Endothelial cell of umbilical vein (primary cell): ENCODE data around the gene ZBTB17. TPM values are rescaled to one million over a fixed set of nuclear protein-coding genes. Genes with fewer than 3 reads are reported as not detected.

Experiments
- BruUV-seq: library from RNA; stranded (reverse); fragments of 400-500 nt; replicated peaks from 2 replicates; lab custom pipeline; 2021; lab: Mats Ljungman, UMichigan
- CTCF ChIA-PET: fragments of 300-600, 350-600 bp; sonication (Branson Sonifier 250); formaldehyde crosslinking; loops from one replicate; lab custom pipeline; 2021; ENCODE audit warnings: antibody characterized with exemption, inconsistent platforms; lab: Charles Lee
- POLR2A ChIA-PET: fragments of 300-600, 350-600 bp; sonication (Branson Sonifier 250); formaldehyde crosslinking; loops from one replicate; lab custom pipeline; 2021; ENCODE audit warnings: antibody characterized with exemption, inconsistent platforms; lab: Charles Lee
- DNase-seq: peaks from one replicate; pipeline ENCODE4 v3.0.0-alpha.2; 2011; ENCODE audit warnings: low read depth, low spot score
- FAIRE-seq: peaks from 2 replicates; lab custom pipeline; 2011; peaks lifted over from hg19 to GRCh38; lab: Jason Lieb, UNC
- H2AFZ ChIP-seq: 2 replicates; pipeline ENCODE4 v1.6.0; 2012; ENCODE audit warnings: low read depth, low read length, control low read depth, inconsistent platforms
- H3K27ac ChIP-seq: 2 replicates; pipeline ENCODE4 v1.5.1; 2011; ENCODE audit warnings: low read depth, mild to moderate bottlenecking, control low read depth, low read length, moderate library complexity; ENCODE audit not compliant: insufficient read depth
- H3K27me3 ChIP-seq, 2 experiments: 2 replicates each; pipeline versions ENCODE4 v1.6.0 to v1.6.1; 2011; ENCODE audit warnings: low read length in 2 of 2, mixed read lengths in 1 of 2; ENCODE audit not compliant: control insufficient read depth in 2 of 2, insufficient read depth in 2 of 2
- H3K36me3 ChIP-seq, 2 experiments: 2 replicates in 1 of 2; 3 replicates in 1 of 2; pipeline ENCODE4 v1.5.1; 2011; ENCODE audit warnings: low read length in 2 of 2, mild to moderate bottlenecking in 1 of 2, moderate library complexity in 1 of 2; ENCODE audit not compliant: control insufficient read depth in 2 of 2, insufficient read depth in 2 of 2; ENCODE audit errors: extremely low read depth in 1 of 2
- H3K4me1 ChIP-seq: 3 replicates; pipeline ENCODE4 v1.5.1; 2011; ENCODE audit warnings: mild to moderate bottlenecking, low read length; ENCODE audit not compliant: control insufficient read depth, insufficient read depth; ENCODE audit errors: extremely low read depth
- H3K4me2 ChIP-seq: 2 replicates; pipeline ENCODE4 v1.6.1; 2011; ENCODE audit warnings: low read length, control low read depth, mixed read lengths; ENCODE audit not compliant: insufficient read depth
- H3K4me3 ChIP-seq, 3 experiments: fragments of 200-600 bp in 1 of 3; sonication (generic), shearing (Covaris generic) in 1 of 3; replicated peaks in 1 of 3; 2 replicates each; pipeline ENCODE4 v1.5.1; 2011 to 2016; ENCODE audit warnings: control low read depth in 3 of 3, low read length in 3 of 3, mild to moderate bottlenecking in 2 of 3, inconsistent platforms in 1 of 3, low read depth in 1 of 3, moderate library complexity in 1 of 3; ENCODE audit not compliant: insufficient read depth in 1 of 3
- H3K79me2 ChIP-seq: 2 replicates; pipeline ENCODE4 v1.6.0; 2012; ENCODE audit warnings: low read length, inconsistent platforms; ENCODE audit not compliant: control insufficient read depth, insufficient read depth
- H3K9ac ChIP-seq: replicated peaks from 2 replicates; pipeline ENCODE3; 2011; ENCODE audit warnings: low read length, control low read depth; ENCODE audit not compliant: insufficient read depth; ENCODE audit errors: extremely low read depth
- H3K9me1 ChIP-seq: replicated peaks from 3 replicates; pipeline ENCODE4 v1.6.0; 2011; ENCODE audit warnings: mild to moderate bottlenecking, low read length; ENCODE audit not compliant: control insufficient read depth, insufficient read depth; ENCODE audit errors: extremely low read depth
- H3K9me3 ChIP-seq: replicated peaks from 2 replicates; pipeline ENCODE4 v1.5.1; 2012; ENCODE audit warnings: low read length, inconsistent platforms; ENCODE audit not compliant: control insufficient read depth, insufficient read depth
- H4K20me1 ChIP-seq: replicated peaks from 2 replicates; pipeline ENCODE3; 2011; ENCODE audit warnings: mild to moderate bottlenecking, low read length; ENCODE audit not compliant: control insufficient read depth, insufficient read depth; ENCODE audit errors: extremely low read depth
- CTCF ChIP-seq, 2 donors: IDR thresholded peaks; 1 replicate in 1 of 2; 2 replicates in 1 of 2; pipeline ENCODE4 v1.5.1; 2011; ENCODE audit warnings: low read length in 2 of 2, mild to moderate bottlenecking in 2 of 2, moderate library complexity in 2 of 2, control low read depth in 1 of 2, inconsistent platforms in 1 of 2, low read depth in 1 of 2; ENCODE audit not compliant: insufficient read depth in 1 of 2; ENCODE audit errors: extremely low read depth in 1 of 2
- EZH2 ChIP-seq: IDR thresholded peaks from 2 replicates; pipeline ENCODE4 v1.6.1; 2012; ENCODE audit warnings: borderline replicate concordance, low read depth, mild to moderate bottlenecking, moderate library complexity, low read length, inconsistent platforms; ENCODE audit not compliant: severe bottlenecking
- FOS ChIP-seq: IDR thresholded peaks from 2 replicates; pipeline ENCODE4 v1.6.1; 2011; ENCODE audit warnings: mild to moderate bottlenecking, low read length, moderate library complexity, borderline replicate concordance; ENCODE audit not compliant: insufficient read depth
- GATA2 ChIP-seq: IDR thresholded peaks from 2 replicates; pipeline ENCODE4 v1.7.0; 2011; ENCODE audit warnings: low read depth, mild to moderate bottlenecking, moderate library complexity, mixed read lengths, low read length; ENCODE audit not compliant: insufficient read length, insufficient read depth
- JUN ChIP-seq: IDR thresholded peaks from 2 replicates; pipeline ENCODE4 v1.6.1; 2011; ENCODE audit warnings: borderline replicate concordance, low read depth; ENCODE audit not compliant: insufficient read length, insufficient read depth
- MAX ChIP-seq: IDR thresholded peaks from 2 replicates; pipeline ENCODE4 v1.6.1; 2011; ENCODE audit not compliant: insufficient read depth, insufficient read length
- MYC ChIP-seq: IDR thresholded peaks from one replicate; pipeline ENCODE4 v1.6.1; 2011; ENCODE audit warnings: mild to moderate bottlenecking, low read depth, low read length
- POLR2A ChIP-seq: IDR thresholded peaks from 2 replicates; pipeline ENCODE4 v1.6.1; 2012; ENCODE audit warnings: low read depth, mild to moderate bottlenecking, control low read depth, low read length
- POLR2AphosphoS5 ChIP-seq: IDR thresholded peaks from 2 replicates; pipeline ENCODE4 v1.6.1; 2012; ENCODE audit warnings: low read depth, mild to moderate bottlenecking, control low read depth, low read length, moderate library complexity; ENCODE audit not compliant: insufficient read depth
- dilution Hi-C: fragments of 300-500 bp; cut with MboI; formaldehyde crosslinking; loops from one replicate; pipeline ENCODE4 v1.15.0; 2019; ENCODE audit warnings: low sequenced_read_pairs; ENCODE audit not compliant: extremely low pct_ligation_motif_present
- intact Hi-C: fragments of 100-400 bp; cut with micrococcal nuclease; formaldehyde crosslinking; loops from one replicate; pipeline ENCODE4 v1.10.0; 2022
- polyA plus RNA-seq, 4 experiments: library from polyadenylated mRNA; depleted of rRNA in 3 of 4; stranded (reverse) in 3 of 4; unstranded in 1 of 4; fragments of >200 nt; gene quantifications; 2 replicates each; pipeline versions ENCODE4 v1.2.1 to v1.2.3, GENCODE V29; 2011 to 2012; ENCODE audit warnings: missing spikeins in 1 of 4
- total RNA-seq: library from RNA; stranded (reverse); gene quantifications from 2 replicates; pipeline ENCODE4 v1.2.3, GENCODE V29; 2021

Gene ZBTB17
- total and polyA plus RNA-seq, 2 donors (not counting 3 experiments of a cell fraction or from before 2014, with no cell fraction given): 43.9 to 72.7 TPM

GRCh38 chr1:15998929-15999328 is 23.0 kb upstream of the ZBTB17 start:
- H3K4me1 ChIP-seq: no peaks in the 10 kb centered on the region
- H3K4me3 ChIP-seq: no peak overlapping the region
- CTCF ChIA-PET: interaction anchor here (0.7 to 2.6 kb wide), 3 partner anchors 9 to 207 kb away, joined by 3 to 18 read pairs (median 10); no protein-coding TSS in a partner anchor
- no peak overlapping the region for H2AFZ ChIP-seq
- intact Hi-C loops (no loop called here), dilution Hi-C loops (no loop called here)
- TF ChIP-seq CTCF (IDR thresholded peaks at IDR 0.05; ENCODE audit: extremely low read depth in 1 of 2, insufficient read depth in 1 of 2, low read depth in 1 of 2, low read length in 2 of 2) (no peak), FOS (no peak), GATA2 (no peak), MYC (no peak), MAX (no peak), JUN (no peak), POLR2AphosphoS5 (no peak), POLR2A (no peak), EZH2 (no peak)
- no peaks in the 10 kb centered on the region for H3K9me1 ChIP-seq
- H3K9me3 ChIP-seq: no peaks in the 10 kb centered on the region
- H3K9ac ChIP-seq: no peak overlapping the region
- no peaks in the 10 kb centered on the region for H3K36me3 ChIP-seq
- DNase-seq: no peak
- peaks cover 0 to 2% of the 10 kb centered on the region in 2 experiments for H3K27me3 ChIP-seq
- H3K4me2 ChIP-seq: no peak overlapping the region
- FAIRE-seq: no peak
- no TSS peak for BruUV-seq
- H4K20me1 ChIP-seq: no peaks in the 10 kb centered on the region
- POLR2A ChIA-PET: no interaction called here
- no peaks in the 10 kb centered on the region for H3K79me2 ChIP-seq
- H3K27ac ChIP-seq: no peak overlapping the region
